ENCODE measurements around the gene MCM7.

GRCh38 chr7:100111914-100112313 is 10.7 kb upstream of the MCM7 start:
- TF ChIP-seq, protein P1, sequence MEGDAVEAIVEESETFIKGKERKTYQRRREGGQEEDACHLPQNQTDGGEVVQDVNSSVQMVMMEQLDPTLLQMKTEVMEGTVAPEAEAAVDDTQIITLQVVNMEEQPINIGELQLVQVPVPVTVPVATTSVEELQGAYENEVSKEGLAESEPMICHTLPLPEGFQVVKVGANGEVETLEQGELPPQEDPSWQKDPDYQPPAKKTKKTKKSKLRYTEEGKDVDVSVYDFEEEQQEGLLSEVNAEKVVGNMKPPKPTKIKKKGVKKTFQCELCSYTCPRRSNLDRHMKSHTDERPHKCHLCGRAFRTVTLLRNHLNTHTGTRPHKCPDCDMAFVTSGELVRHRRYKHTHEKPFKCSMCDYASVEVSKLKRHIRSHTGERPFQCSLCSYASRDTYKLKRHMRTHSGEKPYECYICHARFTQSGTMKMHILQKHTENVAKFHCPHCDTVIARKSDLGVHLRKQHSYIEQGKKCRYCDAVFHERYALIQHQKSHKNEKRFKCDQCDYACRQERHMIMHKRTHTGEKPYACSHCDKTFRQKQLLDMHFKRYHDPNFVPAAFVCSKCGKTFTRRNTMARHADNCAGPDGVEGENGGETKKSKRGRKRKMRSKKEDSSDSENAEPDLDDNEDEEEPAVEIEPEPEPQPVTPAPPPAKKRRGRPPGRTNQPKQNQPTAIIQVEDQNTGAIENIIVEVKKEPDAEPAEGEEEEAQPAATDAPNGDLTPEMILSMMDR (conservative IDR thresholded peaks at IDR 0.05 in 1 of 2, IDR thresholded peaks at IDR 0.05 in 1 of 2; ENCODE audit: extremely low read depth in 1 of 2, insufficient read depth in 1 of 2, low read depth in 1 of 2, low read length in 2 of 2) = no peak
- no peak for TF ChIP-seq EZH2 (IDR thresholded peaks at IDR 0.05; ENCODE audit: borderline replicate concordance, low read length)
